Calu3 (cell line): ENCODE data around the gene LHFPL3. TPM values are rescaled to one million over a fixed set of nuclear protein-coding genes. Genes with fewer than 3 reads are reported as not detected.
A peak's percentile ranks its signal among the peaks of the same experiment; 100 is the strongest.
"Not testable (repeated sequence)": the region's sequence is repeated elsewhere in the genome, so short reads cannot be mapped to it uniquely, and the experiment has no call there.

Experiments
- BruUV-seq: library from RNA; stranded (reverse); fragments of 400-500 nt; replicated peaks from 2 replicates; lab custom pipeline; 2021; lab: Mats Ljungman, UMichigan
- CTCF ChIA-PET: fragments of 300-600 bp; sonication (Branson Sonifier 250); formaldehyde crosslinking; loops from one replicate; lab custom pipeline; 2022; ENCODE audit warnings: antibody characterized with exemption; lab: Charles Lee
- DNase-seq: peaks from one replicate; pipeline ENCODE4 v3.0.0; 2022
- H3K27ac Mint-ChIP-seq: one replicate; pipeline ENCODE4 v1.8.0; 2022; ENCODE audit warnings: mixed read lengths; ENCODE audit not compliant: unreplicated experiment
- H3K27me3 Mint-ChIP-seq: one replicate; pipeline ENCODE4 v1.8.0; 2022; ENCODE audit warnings: mixed read lengths; ENCODE audit not compliant: unreplicated experiment
- H3K36me3 Mint-ChIP-seq: one replicate; pipeline ENCODE4 v1.8.0; 2022; ENCODE audit warnings: mild to moderate bottlenecking, moderate library complexity, mixed read lengths; ENCODE audit not compliant: insufficient read depth, unreplicated experiment
- H3K4me1 Mint-ChIP-seq: one replicate; pipeline ENCODE4 v1.8.0; 2022; ENCODE audit warnings: mild to moderate bottlenecking, low read depth, mixed read lengths; ENCODE audit not compliant: unreplicated experiment
- H3K4me3 Mint-ChIP-seq: one replicate; pipeline ENCODE4 v1.8.0; 2022; ENCODE audit warnings: mild to moderate bottlenecking, low read depth, moderate library complexity, mixed read lengths; ENCODE audit not compliant: unreplicated experiment
- H3K9me3 Mint-ChIP-seq: one replicate; pipeline ENCODE4 v1.8.0; 2022; ENCODE audit warnings: low read depth, mixed read lengths; ENCODE audit not compliant: unreplicated experiment
- intact Hi-C: fragments of 100-400 bp; cut with micrococcal nuclease; formaldehyde crosslinking; loops from one replicate; pipeline ENCODE4 v1.10.0; 2022; ENCODE audit not compliant: unreplicated experiment
- total RNA-seq: library from RNA; stranded (reverse); gene quantifications from 2 replicates; pipeline ENCODE4 v1.2.3, GENCODE V29; 2022
- TF ChIP-seq, protein P1 (sequence below): fragments of 200-600 bp; IDR thresholded peaks from one replicate; pipeline ENCODE4 v1.8.0; 2022; ENCODE audit warnings: antibody characterized with exemption; ENCODE audit not compliant: unreplicated experiment

LHFPL3 gene
- total RNA-seq, 1 experiment from 2014 or later: not detected

DNA sequence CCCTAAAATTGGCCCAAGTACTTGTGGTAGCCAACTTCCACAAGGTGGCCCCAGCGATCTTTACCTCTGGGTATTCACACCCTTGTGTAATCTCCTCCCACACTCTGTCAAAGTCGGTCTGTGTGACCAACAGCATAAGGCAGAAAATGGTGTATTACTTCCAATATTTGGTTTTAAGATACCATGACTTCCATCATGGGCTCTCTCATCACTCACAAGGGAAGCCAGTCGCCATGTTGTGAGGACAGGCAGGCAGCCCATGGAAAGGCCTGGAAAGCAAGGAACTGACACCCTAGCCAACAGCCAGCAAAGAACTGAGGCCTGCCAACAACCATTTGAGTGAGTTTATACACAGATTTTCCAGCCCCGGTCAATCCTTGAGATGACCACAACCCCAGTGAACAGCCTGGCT is 594.6 kb downstream of the LHFPL3 start:
- intact Hi-C loops: loop anchor here (1.0 to 10.0 kb wide), 4 partner anchors 60 to 664 kb away; partner anchors contain the start of gene KMT2E
- Mint-ChIP-seq H3K27ac (no peak overlapping the region), H3K36me3 (no peaks in the 10 kb centered on the region), H3K9me3 (no peaks in the 10 kb centered on the region), H3K4me3 (no peak overlapping the region), H3K4me1 (peaks cover 19% of the 10 kb centered on the region), H3K27me3 (no peaks in the 10 kb centered on the region)
- BruUV-seq: no TSS peak
- DNase-seq: peak; percentile 69
- CTCF ChIA-PET: no interaction called here
- TF ChIP-seq, protein P1, sequence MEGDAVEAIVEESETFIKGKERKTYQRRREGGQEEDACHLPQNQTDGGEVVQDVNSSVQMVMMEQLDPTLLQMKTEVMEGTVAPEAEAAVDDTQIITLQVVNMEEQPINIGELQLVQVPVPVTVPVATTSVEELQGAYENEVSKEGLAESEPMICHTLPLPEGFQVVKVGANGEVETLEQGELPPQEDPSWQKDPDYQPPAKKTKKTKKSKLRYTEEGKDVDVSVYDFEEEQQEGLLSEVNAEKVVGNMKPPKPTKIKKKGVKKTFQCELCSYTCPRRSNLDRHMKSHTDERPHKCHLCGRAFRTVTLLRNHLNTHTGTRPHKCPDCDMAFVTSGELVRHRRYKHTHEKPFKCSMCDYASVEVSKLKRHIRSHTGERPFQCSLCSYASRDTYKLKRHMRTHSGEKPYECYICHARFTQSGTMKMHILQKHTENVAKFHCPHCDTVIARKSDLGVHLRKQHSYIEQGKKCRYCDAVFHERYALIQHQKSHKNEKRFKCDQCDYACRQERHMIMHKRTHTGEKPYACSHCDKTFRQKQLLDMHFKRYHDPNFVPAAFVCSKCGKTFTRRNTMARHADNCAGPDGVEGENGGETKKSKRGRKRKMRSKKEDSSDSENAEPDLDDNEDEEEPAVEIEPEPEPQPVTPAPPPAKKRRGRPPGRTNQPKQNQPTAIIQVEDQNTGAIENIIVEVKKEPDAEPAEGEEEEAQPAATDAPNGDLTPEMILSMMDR: peak; percentile 44

DNA sequence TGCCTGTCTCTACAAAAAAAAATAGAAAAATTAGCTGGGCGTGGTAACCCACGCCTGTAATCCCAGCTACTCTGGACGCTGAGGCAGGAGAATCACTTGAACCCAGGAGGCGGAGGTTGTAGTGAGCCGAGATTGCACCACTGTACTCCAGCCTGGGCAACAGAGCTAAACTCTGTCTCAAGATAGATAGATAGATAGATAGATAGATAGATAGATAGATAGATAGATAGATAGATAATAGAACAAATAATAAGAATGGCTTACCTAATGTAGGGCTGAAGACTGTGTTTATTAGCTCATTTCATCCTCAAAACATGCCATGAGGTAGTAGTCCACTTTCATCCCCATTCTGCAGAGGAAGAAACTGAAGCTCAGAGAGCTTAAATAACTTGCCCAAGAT is 597.8 kb downstream of the LHFPL3 start:
- peak overlapping the region; percentile 22 for H3K27ac Mint-ChIP-seq
- CTCF ChIA-PET: interaction anchor here (2.1 kb wide), 1 partner anchor 55 kb away, joined by 6 read pairs; no protein-coding TSS in a partner anchor
- H3K36me3 Mint-ChIP-seq, H3K27me3 Mint-ChIP-seq, BruUV-seq, H3K9me3 Mint-ChIP-seq, DNase-seq: not testable (repeated sequence)
- peak overlapping the region; percentile 29 for H3K4me3 Mint-ChIP-seq
- H3K4me1 Mint-ChIP-seq: peaks cover 27% of the 10 kb centered on the region
- intact Hi-C loops: loop anchor here (10.0 kb wide), 2 partner anchors 89 to 119 kb away; partner anchors contain the start of gene KMT2E

DNA sequence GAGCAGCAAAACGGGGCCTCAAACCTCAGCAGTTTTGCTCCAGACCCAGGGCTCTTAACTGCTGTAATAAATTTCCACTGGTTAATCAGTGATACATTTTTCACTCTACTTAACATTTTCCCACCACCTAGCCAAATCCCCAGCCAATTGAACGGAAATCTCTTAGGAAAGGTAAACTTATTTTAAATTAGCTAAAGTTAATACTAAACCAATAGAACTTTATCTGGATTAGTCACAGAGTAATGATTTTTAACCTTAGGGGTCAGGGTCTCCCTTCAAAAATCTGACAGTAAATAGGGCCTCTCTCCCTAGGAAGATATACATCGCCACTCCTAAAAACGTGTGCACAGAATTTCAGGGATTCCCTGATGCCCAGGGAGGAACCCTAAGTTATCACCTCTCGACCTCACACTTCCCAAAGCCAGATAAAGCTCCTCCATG is 598.2 kb downstream of the LHFPL3 start:
- H3K4me3 Mint-ChIP-seq: no peak overlapping the region
- no peak for DNase-seq

DNA sequence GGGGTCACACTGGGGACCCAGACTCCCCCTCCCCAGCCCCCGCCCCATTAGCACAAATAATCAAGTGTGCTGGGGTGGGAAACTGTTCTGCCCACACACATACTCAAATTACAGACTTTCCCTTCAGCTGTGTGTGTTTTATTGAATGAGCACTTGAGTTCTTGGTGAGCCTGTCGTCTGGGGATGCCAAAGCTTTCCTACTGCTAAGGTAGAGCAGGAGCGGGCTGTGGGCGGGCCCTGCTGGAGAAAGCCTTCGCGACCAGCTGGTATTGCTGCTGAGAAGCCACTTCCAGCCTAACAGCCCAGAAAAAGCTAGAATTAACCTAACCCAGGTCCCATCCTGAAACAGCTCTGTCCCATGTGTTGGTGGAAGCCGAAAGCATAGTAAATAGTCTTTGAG is 598.7 kb downstream of the LHFPL3 start:
- peak; percentile 25 for DNase-seq
- intact Hi-C loops: loop anchor here (10.0 kb wide), 2 partner anchors 88 to 118 kb away; partner anchors contain the start of gene KMT2E
- BruUV-seq: no TSS peak
- Mint-ChIP-seq H3K4me3 (no peak overlapping the region), H3K9me3 (no peaks in the 10 kb centered on the region), H3K27ac (no peak overlapping the region), H3K36me3 (no peaks in the 10 kb centered on the region), H3K4me1 (peaks cover 27% of the 10 kb centered on the region), H3K27me3 (no peaks in the 10 kb centered on the region)
- TF ChIP-seq, protein P1: no peak
- CTCF ChIA-PET: interaction anchor here (2.1 kb wide), 1 partner anchor 54 kb away, joined by 6 read pairs; no protein-coding TSS in a partner anchor

More for the DNA sequence above, 598.2 kb downstream of the LHFPL3 start:
- no TSS peak for BruUV-seq
- Mint-ChIP-seq H3K4me1 (peaks cover 27% of the 10 kb centered on the region), H3K36me3 (no peaks in the 10 kb centered on the region), H3K27me3 (no peaks in the 10 kb centered on the region), H3K27ac (peak overlapping the region; percentile 22), H3K9me3 (no peaks in the 10 kb centered on the region)
- TF ChIP-seq, protein P1: no peak
- CTCF ChIA-PET: interaction anchor here (2.1 kb wide), 1 partner anchor 54 kb away, joined by 6 read pairs; no protein-coding TSS in a partner anchor
- intact Hi-C loops: loop anchor here (10.0 kb wide), 2 partner anchors 88 to 118 kb away; partner anchors contain the start of gene KMT2E
